ENCODE results near the gene TIAL1. TPM values are rescaled to one million over a fixed set of nuclear protein-coding genes. Genes with fewer than 3 reads are reported as not detected.
A peak's percentile ranks its signal among the peaks of the same experiment; 100 is the strongest.
"Not testable (repeated sequence)": the region's sequence is repeated elsewhere in the genome, so short reads cannot be mapped to it uniquely, and the experiment has no call there.

TIAL1 gene
- total and polyA plus RNA-seq, 2 experiments from 2014 or later: 92.6 to 131 TPM

GRCh38 chr10:119528663-119529237, 68.0 kb downstream of the TIAL1 start:
- DNase-seq (ENCODE audit: low spot score): not testable (repeated sequence)

GRCh38 chr10:119526621-119527592, 69.9 kb downstream of the TIAL1 start:
- no peaks in the 10 kb centered on the region for H3K36me3 ChIP-seq (ENCODE audit: insufficient read depth)
- H3F3A ChIP-seq (replicated peaks; ENCODE audit: low read depth): no peaks in the 10 kb centered on the region
- H3K4me1 Mint-ChIP-seq: 0 out of 3 replicates have a peak, but pooled peaks cover under 1% of the 10 kb centered on the region
- no peak overlapping the region for H3K27ac ChIP-seq (ENCODE audit: low read depth)
- no peaks in the 10 kb centered on the region for H3K79me2 ChIP-seq (replicated peaks; ENCODE audit: insufficient read depth)
- no peaks in the 10 kb centered on the region for H3K9me3 Mint-ChIP-seq
- ATAC-seq (peak; percentile 73), DNase-seq (ENCODE audit: low spot score) (peak; percentile 53)
- H3K4me1 ChIP-seq (ENCODE audit: insufficient read depth): no peaks in the 10 kb centered on the region
- H3K4me3 Mint-ChIP-seq: no peak overlapping the region
- H3K27me3 ChIP-seq (ENCODE audit: insufficient read depth): no peaks in the 10 kb centered on the region
- H3K27me3 Mint-ChIP-seq (ENCODE audit: insufficient read depth, low read depth, poor library complexity): peaks cover 11% of the 10 kb centered on the region
- no peak overlapping the region for H3K4me2 ChIP-seq
- H3K4me3 ChIP-seq: no peak overlapping the region
- no peaks in the 10 kb centered on the region for H3K9me2 ChIP-seq (ENCODE audit: insufficient read depth)
- no peaks in the 10 kb centered on the region for H3K36me3 Mint-ChIP-seq (ENCODE audit: low read depth)
- no peak overlapping the region for H2AFZ ChIP-seq
- no peak for TF ChIP-seq JUNB (IDR thresholded peaks at IDR 0.05; ENCODE audit: unreplicated experiment)
- peak; percentile 14 to 19; a peak in 2 of 4 replicates for TF ChIP-seq CTCF (conservative IDR thresholded peaks at IDR 0.05; ENCODE audit: low read depth in 2 of 2)
- no peak for TF ChIP-seq POLR2AphosphoS5 (IDR thresholded peaks at IDR 0.05; ENCODE audit: low read depth)
- no peaks in the 10 kb centered on the region for H4K20me1 ChIP-seq (replicated peaks; ENCODE audit: insufficient read depth)
- H3K27ac Mint-ChIP-seq: no peak overlapping the region

More at GRCh38 chr10:119528663-119529237, 68.0 kb downstream of the TIAL1 start:
- not testable (repeated sequence) for H3K4me1 ChIP-seq (ENCODE audit: insufficient read depth); H4K20me1 ChIP-seq (replicated peaks; ENCODE audit: insufficient read depth); H3K27ac Mint-ChIP-seq; H3K27me3 ChIP-seq (ENCODE audit: insufficient read depth); H3K79me2 ChIP-seq (replicated peaks; ENCODE audit: insufficient read depth); H3K36me3 ChIP-seq (ENCODE audit: insufficient read depth); ATAC-seq; H3K4me3 ChIP-seq; H3K4me2 ChIP-seq; H3K9me3 Mint-ChIP-seq; H3F3A ChIP-seq (replicated peaks; ENCODE audit: low read depth); H3K4me1 Mint-ChIP-seq; H3K4me3 Mint-ChIP-seq; H3K9me2 ChIP-seq (ENCODE audit: insufficient read depth); H2AFZ ChIP-seq; H3K27ac ChIP-seq (ENCODE audit: low read depth); H3K27me3 Mint-ChIP-seq (ENCODE audit: insufficient read depth, low read depth, poor library complexity); H3K36me3 Mint-ChIP-seq (ENCODE audit: low read depth)

- Mint-ChIP-seq H3K9me3 (no peaks in the 10 kb centered on the region), H3K4me1 (0 out of 3 replicates have a peak, but pooled peaks cover 2% of the 10 kb centered on the region), H3K4me3 (no peak overlapping the region)
- no peak for TF ChIP-seq ETS1 (IDR thresholded peaks at IDR 0.05)
- TF ChIP-seq NANOG (IDR thresholded peaks at IDR 0.05; ENCODE audit: borderline replicate concordance): no peak
- TF ChIP-seq REST (IDR thresholded peaks at IDR 0.05; ENCODE audit: unreplicated experiment): no peak
- no peak for TF ChIP-seq POLR2AphosphoS5 (IDR thresholded peaks at IDR 0.05; ENCODE audit: low read depth)
- TF ChIP-seq CTCF (conservative IDR thresholded peaks at IDR 0.05; ENCODE audit: low read depth in 2 of 2): no peak
These were observed 70.6 kb downstream of the TIAL1 start for GRCh38 chr10:119526149-119526548.

More at GRCh38 chr10:119526149-119526548, 70.6 kb downstream of the TIAL1 start:
- Histone ChIP-seq H3K4me1 (ENCODE audit: insufficient read depth) (no peaks in the 10 kb centered on the region), H2AFZ (no peak overlapping the region), H3K9me2 (ENCODE audit: insufficient read depth) (no peaks in the 10 kb centered on the region), H4K20me1 (replicated peaks; ENCODE audit: insufficient read depth) (no peaks in the 10 kb centered on the region), H3K27me3 (ENCODE audit: insufficient read depth) (no peaks in the 10 kb centered on the region), H3K27ac (ENCODE audit: low read depth) (no peak overlapping the region), H3K4me2 (no peak overlapping the region), H3F3A (replicated peaks; ENCODE audit: low read depth) (no peaks in the 10 kb centered on the region), H3K79me2 (replicated peaks; ENCODE audit: insufficient read depth) (no peaks in the 10 kb centered on the region), H3K4me3 (no peak overlapping the region), H3K36me3 (ENCODE audit: insufficient read depth) (no peaks in the 10 kb centered on the region)
- no peak for ATAC-seq
- Mint-ChIP-seq H3K27me3 (ENCODE audit: insufficient read depth, low read depth, poor library complexity) (peaks cover 11% of the 10 kb centered on the region), H3K36me3 (ENCODE audit: low read depth) (no peaks in the 10 kb centered on the region), H3K27ac (no peak overlapping the region)
- no peak for DNase-seq (ENCODE audit: low spot score)
